Endothelial cell of umbilical vein (primary cell): ENCODE measurements around the gene TNFAIP1. TPM values are rescaled to one million over a fixed set of nuclear protein-coding genes. Genes with fewer than 3 reads are reported as not detected.

Experiments
- BruUV-seq: library from RNA; stranded (reverse); fragments of 400-500 nt; replicated peaks from 2 replicates; lab custom pipeline; 2021; lab: Mats Ljungman, UMichigan
- CTCF ChIA-PET: fragments of 300-600, 350-600 bp; sonication (Branson Sonifier 250); formaldehyde crosslinking; loops from one replicate; lab custom pipeline; 2021; ENCODE audit warnings: antibody characterized with exemption, inconsistent platforms; lab: Charles Lee
- POLR2A ChIA-PET: fragments of 300-600, 350-600 bp; sonication (Branson Sonifier 250); formaldehyde crosslinking; loops from one replicate; lab custom pipeline; 2021; ENCODE audit warnings: antibody characterized with exemption, inconsistent platforms; lab: Charles Lee
- DNase-seq: peaks from one replicate; pipeline ENCODE4 v3.0.0-alpha.2; 2011; ENCODE audit warnings: low read depth, low spot score
- FAIRE-seq: peaks from 2 replicates; lab custom pipeline; 2011; peaks lifted over from hg19 to GRCh38; lab: Jason Lieb, UNC
- H2AFZ ChIP-seq: 2 replicates; pipeline ENCODE4 v1.6.0; 2012; ENCODE audit warnings: low read depth, low read length, control low read depth, inconsistent platforms
- H3K27ac ChIP-seq: 2 replicates; pipeline ENCODE4 v1.5.1; 2011; ENCODE audit warnings: low read depth, mild to moderate bottlenecking, control low read depth, low read length, moderate library complexity; ENCODE audit not compliant: insufficient read depth
- H3K27me3 ChIP-seq, 2 experiments: 2 replicates each; pipeline versions ENCODE4 v1.6.0 to v1.6.1; 2011; ENCODE audit warnings: low read length in 2 of 2, mixed read lengths in 1 of 2; ENCODE audit not compliant: control insufficient read depth in 2 of 2, insufficient read depth in 2 of 2
- H3K36me3 ChIP-seq, 2 experiments: 2 replicates in 1 of 2; 3 replicates in 1 of 2; pipeline ENCODE4 v1.5.1; 2011; ENCODE audit warnings: low read length in 2 of 2, mild to moderate bottlenecking in 1 of 2, moderate library complexity in 1 of 2; ENCODE audit not compliant: control insufficient read depth in 2 of 2, insufficient read depth in 2 of 2; ENCODE audit errors: extremely low read depth in 1 of 2
- H3K4me1 ChIP-seq: 3 replicates; pipeline ENCODE4 v1.5.1; 2011; ENCODE audit warnings: mild to moderate bottlenecking, low read length; ENCODE audit not compliant: control insufficient read depth, insufficient read depth; ENCODE audit errors: extremely low read depth
- H3K4me2 ChIP-seq: 2 replicates; pipeline ENCODE4 v1.6.1; 2011; ENCODE audit warnings: low read length, control low read depth, mixed read lengths; ENCODE audit not compliant: insufficient read depth
- H3K4me3 ChIP-seq, 3 experiments: fragments of 200-600 bp in 1 of 3; sonication (generic), shearing (Covaris generic) in 1 of 3; replicated peaks in 1 of 3; 2 replicates each; pipeline ENCODE4 v1.5.1; 2011 to 2016; ENCODE audit warnings: control low read depth in 3 of 3, low read length in 3 of 3, mild to moderate bottlenecking in 2 of 3, inconsistent platforms in 1 of 3, low read depth in 1 of 3, moderate library complexity in 1 of 3; ENCODE audit not compliant: insufficient read depth in 1 of 3
- H3K79me2 ChIP-seq: 2 replicates; pipeline ENCODE4 v1.6.0; 2012; ENCODE audit warnings: low read length, inconsistent platforms; ENCODE audit not compliant: control insufficient read depth, insufficient read depth
- H3K9ac ChIP-seq: replicated peaks from 2 replicates; pipeline ENCODE3; 2011; ENCODE audit warnings: low read length, control low read depth; ENCODE audit not compliant: insufficient read depth; ENCODE audit errors: extremely low read depth
- H3K9me1 ChIP-seq: replicated peaks from 3 replicates; pipeline ENCODE4 v1.6.0; 2011; ENCODE audit warnings: mild to moderate bottlenecking, low read length; ENCODE audit not compliant: control insufficient read depth, insufficient read depth; ENCODE audit errors: extremely low read depth
- H3K9me3 ChIP-seq: replicated peaks from 2 replicates; pipeline ENCODE4 v1.5.1; 2012; ENCODE audit warnings: low read length, inconsistent platforms; ENCODE audit not compliant: control insufficient read depth, insufficient read depth
- H4K20me1 ChIP-seq: replicated peaks from 2 replicates; pipeline ENCODE3; 2011; ENCODE audit warnings: mild to moderate bottlenecking, low read length; ENCODE audit not compliant: control insufficient read depth, insufficient read depth; ENCODE audit errors: extremely low read depth
- EZH2 ChIP-seq: IDR thresholded peaks from 2 replicates; pipeline ENCODE4 v1.6.1; 2012; ENCODE audit warnings: borderline replicate concordance, low read depth, mild to moderate bottlenecking, moderate library complexity, low read length, inconsistent platforms; ENCODE audit not compliant: severe bottlenecking
- FOS ChIP-seq: IDR thresholded peaks from 2 replicates; pipeline ENCODE4 v1.6.1; 2011; ENCODE audit warnings: mild to moderate bottlenecking, low read length, moderate library complexity, borderline replicate concordance; ENCODE audit not compliant: insufficient read depth
- GATA2 ChIP-seq: IDR thresholded peaks from 2 replicates; pipeline ENCODE4 v1.7.0; 2011; ENCODE audit warnings: low read depth, mild to moderate bottlenecking, moderate library complexity, mixed read lengths, low read length; ENCODE audit not compliant: insufficient read length, insufficient read depth
- JUN ChIP-seq: IDR thresholded peaks from 2 replicates; pipeline ENCODE4 v1.6.1; 2011; ENCODE audit warnings: borderline replicate concordance, low read depth; ENCODE audit not compliant: insufficient read length, insufficient read depth
- MYC ChIP-seq: IDR thresholded peaks from one replicate; pipeline ENCODE4 v1.6.1; 2011; ENCODE audit warnings: mild to moderate bottlenecking, low read depth, low read length
- POLR2A ChIP-seq: IDR thresholded peaks from 2 replicates; pipeline ENCODE4 v1.6.1; 2012; ENCODE audit warnings: low read depth, mild to moderate bottlenecking, control low read depth, low read length
- POLR2AphosphoS5 ChIP-seq: IDR thresholded peaks from 2 replicates; pipeline ENCODE4 v1.6.1; 2012; ENCODE audit warnings: low read depth, mild to moderate bottlenecking, control low read depth, low read length, moderate library complexity; ENCODE audit not compliant: insufficient read depth
- dilution Hi-C: fragments of 300-500 bp; cut with MboI; formaldehyde crosslinking; loops from one replicate; pipeline ENCODE4 v1.15.0; 2019; ENCODE audit warnings: low sequenced_read_pairs; ENCODE audit not compliant: extremely low pct_ligation_motif_present
- intact Hi-C: fragments of 100-400 bp; cut with micrococcal nuclease; formaldehyde crosslinking; loops from one replicate; pipeline ENCODE4 v1.10.0; 2022
- polyA plus RNA-seq, 4 experiments: library from polyadenylated mRNA; depleted of rRNA in 3 of 4; stranded (reverse) in 3 of 4; unstranded in 1 of 4; fragments of >200 nt; gene quantifications; 2 replicates each; pipeline versions ENCODE4 v1.2.1 to v1.2.3, GENCODE V29; 2011 to 2012; ENCODE audit warnings: missing spikeins in 1 of 4
- total RNA-seq: library from RNA; stranded (reverse); gene quantifications from 2 replicates; pipeline ENCODE4 v1.2.3, GENCODE V29; 2021
- TF ChIP-seq, protein P1 (sequence below): IDR thresholded peaks from 2 replicates; pipeline ENCODE4 v1.6.1; 2011; ENCODE audit not compliant: insufficient read depth, insufficient read length

Gene TNFAIP1
- total and polyA plus RNA-seq, 2 donors (not counting 3 experiments of a cell fraction or from before 2014, with no cell fraction given), result 85.7 to 89.6 TPM

DNA sequence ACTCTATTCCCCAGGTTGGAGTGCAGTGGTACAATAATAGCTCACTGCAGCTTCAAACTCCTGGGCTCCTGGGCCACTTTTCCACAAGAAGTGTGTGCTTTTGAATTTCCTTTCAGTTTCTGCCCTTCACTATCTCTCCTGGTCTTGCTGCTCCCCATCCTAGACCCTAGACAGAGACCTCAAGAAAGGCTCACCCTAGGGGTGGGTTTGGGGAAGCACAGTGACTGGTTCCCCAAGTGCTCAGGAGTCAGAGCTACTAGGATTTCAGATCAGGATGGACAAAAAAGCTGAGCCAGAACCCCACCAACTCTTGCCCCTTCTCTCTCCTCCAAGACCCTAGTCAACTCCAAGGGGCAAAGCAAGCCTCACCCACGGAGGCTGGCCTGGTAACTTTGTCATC is 31.0 kb downstream of the TNFAIP1 start:
- H3K9me1 ChIP-seq, result no peaks in the 10 kb centered on the region
- no peaks in the 10 kb centered on the region for H3K27me3 ChIP-seq
- FAIRE-seq, result no peak
- no peaks in the 10 kb centered on the region for H4K20me1 ChIP-seq
- no peak overlapping the region for H2AFZ ChIP-seq
- H3K9ac ChIP-seq, result no peak overlapping the region
- peaks cover 3 to 12% of the 10 kb centered on the region in 2 experiments for H3K36me3 ChIP-seq
- no peak overlapping the region for H3K27ac ChIP-seq
- no peak overlapping the region for H3K4me2 ChIP-seq
- no peak for DNase-seq
- no TSS peak for BruUV-seq
- H3K79me2 ChIP-seq, result no peaks in the 10 kb centered on the region
- dilution Hi-C loops (no loop called here), intact Hi-C loops (no loop called here)
- TF ChIP-seq POLR2AphosphoS5, result no peak
- no peak for TF ChIP-seq GATA2
- TF ChIP-seq EZH2, result no peak
- no peak for TF ChIP-seq FOS
- no peak for TF ChIP-seq MYC
- TF ChIP-seq, protein P1, sequence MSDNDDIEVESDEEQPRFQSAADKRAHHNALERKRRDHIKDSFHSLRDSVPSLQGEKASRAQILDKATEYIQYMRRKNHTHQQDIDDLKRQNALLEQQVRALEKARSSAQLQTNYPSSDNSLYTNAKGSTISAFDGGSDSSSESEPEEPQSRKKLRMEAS, result no peak
- no peak for TF ChIP-seq POLR2A
- no peak for TF ChIP-seq JUN
- no peak overlapping the region for H3K4me3 ChIP-seq
- H3K4me1 ChIP-seq, result peaks cover 5% of the 10 kb centered on the region
- CTCF ChIA-PET, result interaction anchor here (0.6 to 1.8 kb wide), 4 partner anchors 9 to 50 kb away, joined by 3 to 8 read pairs (median 4); partner anchors contain the start of gene POLDIP2
- POLR2A ChIA-PET, result interaction anchor here (1.1 to 1.2 kb wide), 2 partner anchors 9 to 31 kb away, joined by 3 to 4 read pairs; partner anchors contain the start of genes POLDIP2 and TNFAIP1
- no peaks in the 10 kb centered on the region for H3K9me3 ChIP-seq
